ENCODE measurements around the gene BCL2. TPM values are rescaled to one million over a fixed set of nuclear protein-coding genes. Genes with fewer than 3 reads are reported as not detected.

Gene BCL2
- total and polyA plus RNA-seq, 2 experiments from 2014 or later: 0.02 to 0.98 TPM

- H3K9me3 ChIP-seq (ENCODE audit: low read depth): no peaks in the 10 kb centered on the region
- no peaks in the 10 kb centered on the region for H3K27me3 ChIP-seq
- DNase-seq (ENCODE audit: low read depth in 1 of 2, low spot score in 1 of 2): no peak
- no peak overlapping the region for H3K4me3 ChIP-seq
- no peak overlapping the region for H3K27ac ChIP-seq
- H3K36me3 ChIP-seq: no peaks in the 10 kb centered on the region
- no peaks in the 10 kb centered on the region for H3K4me1 ChIP-seq (ENCODE audit: low read depth)
- TF ChIP-seq, protein P1, sequence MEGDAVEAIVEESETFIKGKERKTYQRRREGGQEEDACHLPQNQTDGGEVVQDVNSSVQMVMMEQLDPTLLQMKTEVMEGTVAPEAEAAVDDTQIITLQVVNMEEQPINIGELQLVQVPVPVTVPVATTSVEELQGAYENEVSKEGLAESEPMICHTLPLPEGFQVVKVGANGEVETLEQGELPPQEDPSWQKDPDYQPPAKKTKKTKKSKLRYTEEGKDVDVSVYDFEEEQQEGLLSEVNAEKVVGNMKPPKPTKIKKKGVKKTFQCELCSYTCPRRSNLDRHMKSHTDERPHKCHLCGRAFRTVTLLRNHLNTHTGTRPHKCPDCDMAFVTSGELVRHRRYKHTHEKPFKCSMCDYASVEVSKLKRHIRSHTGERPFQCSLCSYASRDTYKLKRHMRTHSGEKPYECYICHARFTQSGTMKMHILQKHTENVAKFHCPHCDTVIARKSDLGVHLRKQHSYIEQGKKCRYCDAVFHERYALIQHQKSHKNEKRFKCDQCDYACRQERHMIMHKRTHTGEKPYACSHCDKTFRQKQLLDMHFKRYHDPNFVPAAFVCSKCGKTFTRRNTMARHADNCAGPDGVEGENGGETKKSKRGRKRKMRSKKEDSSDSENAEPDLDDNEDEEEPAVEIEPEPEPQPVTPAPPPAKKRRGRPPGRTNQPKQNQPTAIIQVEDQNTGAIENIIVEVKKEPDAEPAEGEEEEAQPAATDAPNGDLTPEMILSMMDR (IDR thresholded peaks at IDR 0.05; ENCODE audit: low read depth, low read length): no peak
These were observed 149.7 kb downstream of the BCL2 start for GRCh38 chr18:63169853-63170252.

DNA sequence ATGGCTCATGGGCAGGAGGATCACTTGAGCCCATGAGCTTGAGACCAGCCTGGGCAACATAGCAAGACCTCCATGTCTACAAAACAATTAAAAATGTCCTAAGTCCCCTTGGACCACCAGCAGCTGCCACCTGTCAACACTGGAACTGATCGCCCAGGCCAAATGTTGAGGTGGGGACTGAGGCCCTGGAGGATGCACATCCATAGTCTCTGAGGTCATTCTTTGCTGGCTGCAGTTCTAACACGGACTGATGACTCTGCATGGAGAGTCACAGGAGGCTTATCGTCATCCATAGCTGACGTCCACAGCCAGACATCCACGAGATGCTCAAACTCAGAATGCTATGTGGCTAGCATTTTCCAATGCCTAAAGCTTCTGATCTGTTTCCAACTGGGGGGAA lies 151.3 kb downstream of the BCL2 start:
- H3K4me3 ChIP-seq: no peak overlapping the region
- no peak overlapping the region for H3K27ac ChIP-seq
- no peaks in the 10 kb centered on the region for H3K27me3 ChIP-seq
- no peak for DNase-seq (ENCODE audit: low read depth in 1 of 2, low spot score in 1 of 2)
- H3K36me3 ChIP-seq: no peaks in the 10 kb centered on the region
- no peaks in the 10 kb centered on the region for H3K4me1 ChIP-seq (ENCODE audit: low read depth)
- H3K9me3 ChIP-seq (ENCODE audit: low read depth): no peaks in the 10 kb centered on the region
- TF ChIP-seq, protein P1 (IDR thresholded peaks at IDR 0.05; ENCODE audit: low read depth, low read length): no peak

GRCh38 chr18:63166142-63166541 lies 153.4 kb downstream of the BCL2 start:
- no peaks in the 10 kb centered on the region for H3K36me3 ChIP-seq
- no peaks in the 10 kb centered on the region for H3K9me3 ChIP-seq (ENCODE audit: low read depth)
- no peaks in the 10 kb centered on the region for H3K27me3 ChIP-seq
- TF ChIP-seq, protein P1 (IDR thresholded peaks at IDR 0.05; ENCODE audit: low read depth, low read length): no peak
- no peak for DNase-seq (ENCODE audit: low read depth in 1 of 2, low spot score in 1 of 2)
- no peak overlapping the region for H3K4me3 ChIP-seq
- peaks cover 7% of the 10 kb centered on the region for H3K4me1 ChIP-seq (ENCODE audit: low read depth)
- H3K27ac ChIP-seq: no peak overlapping the region

- DNase-seq (ENCODE audit: low read depth in 1 of 2, low spot score in 1 of 2): no peak
- Histone ChIP-seq H3K4me3 (no peak overlapping the region), H3K4me1 (ENCODE audit: low read depth) (peaks cover 20% of the 10 kb centered on the region), H3K27me3 (no peaks in the 10 kb centered on the region), H3K36me3 (no peaks in the 10 kb centered on the region), H3K9me3 (ENCODE audit: low read depth) (no peaks in the 10 kb centered on the region), H3K27ac (no peak overlapping the region)
- TF ChIP-seq, protein P1 (IDR thresholded peaks at IDR 0.05; ENCODE audit: low read depth, low read length): no peak
These were observed 155.2 kb downstream of the BCL2 start for GRCh38 chr18:63164396-63164795.

- peak in 1 of 2 donors; percentile 76 for DNase-seq (ENCODE audit: low read depth in 1 of 2, low spot score in 1 of 2)
- H3K36me3 ChIP-seq: no peaks in the 10 kb centered on the region
- H3K9me3 ChIP-seq (ENCODE audit: low read depth): no peaks in the 10 kb centered on the region
- H3K4me3 ChIP-seq: no peak overlapping the region
- TF ChIP-seq, protein P1 (IDR thresholded peaks at IDR 0.05; ENCODE audit: low read depth, low read length): no peak
- no peaks in the 10 kb centered on the region for H3K27me3 ChIP-seq
- no peak overlapping the region for H3K27ac ChIP-seq
- H3K4me1 ChIP-seq (ENCODE audit: low read depth): peaks cover 20% of the 10 kb centered on the region
These were observed 157.1 kb downstream of the BCL2 start for GRCh38 chr18:63162271-63163014.

All from cardiac muscle cell (in vitro differentiated cells and primary cell).